Measurements from ENCODE around the gene CFHR2.

GRCh38 chr1:196980859-196981258 lies 37.3 kb downstream of the CFHR2 start:
- TF ChIP-seq CTCF (IDR thresholded peaks at IDR 0.05) (no peak), EZH2 (IDR thresholded peaks at IDR 0.05; ENCODE audit: borderline replicate concordance, insufficient read depth, low read depth, low read length, poor library complexity, severe bottlenecking) (no peak)
